ENCODE results near the gene P3H4.

DNA sequence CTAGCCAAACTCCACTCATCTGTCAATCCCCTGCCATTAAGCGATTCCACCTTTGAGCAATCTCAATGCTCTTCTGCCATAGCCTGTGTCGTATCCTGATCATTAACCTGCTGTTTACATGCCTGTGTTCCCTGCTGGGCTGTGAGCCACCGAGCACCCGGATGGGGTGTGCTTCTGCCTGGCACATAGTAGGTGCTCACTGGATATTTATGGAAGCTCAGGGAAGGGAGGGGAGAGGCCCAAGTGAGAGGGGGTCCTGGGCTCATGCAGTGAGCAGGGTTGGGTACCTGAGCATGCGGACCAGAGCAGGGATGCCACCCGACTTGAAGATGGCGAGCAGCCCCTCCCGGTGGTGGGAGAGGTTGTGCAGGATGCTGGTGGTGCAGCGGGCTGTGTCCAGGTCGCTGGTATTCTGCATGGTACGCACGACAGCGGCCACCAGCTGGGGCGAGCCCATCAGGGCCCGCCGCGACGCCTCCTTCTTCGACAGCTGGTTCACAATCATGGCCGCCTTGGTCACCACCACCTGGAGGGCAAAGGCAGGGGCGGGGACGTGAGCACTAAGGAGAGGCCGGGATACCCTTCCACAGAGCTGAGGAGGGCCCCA lies 43.0 kb downstream of the P3H4 start:
- no peak for TF ChIP-seq ZNF274 (IDR thresholded peaks at IDR 0.05; ENCODE audit: low read depth, low read length)
- no peak for TF ChIP-seq YY1 (IDR thresholded peaks at IDR 0.05; ENCODE audit: insufficient read depth, insufficient read length)
- TF ChIP-seq SUZ12 (IDR thresholded peaks at IDR 0.05; ENCODE audit: extremely low read depth, insufficient read depth, insufficient read length): no peak

Data from NT2/D1 (cell line).